HepG2 (cell line): ENCODE data around the gene SH2D6. TPM values are rescaled to one million over a fixed set of nuclear protein-coding genes. Genes with fewer than 3 reads are reported as not detected.

Experiments
- BORCS8-MEF2B ChIP-seq: sonication (generic); formaldehyde crosslinking; IDR thresholded peaks from 2 replicates; pipeline ENCODE4 v1.8.0; 2022; ENCODE audit warnings: mild to moderate bottlenecking, missing genetic modification reagents
- CREB1 ChIP-seq, 2 experiments: fragments of 450-650 bp in 1 of 2; IDR thresholded peaks; 2 replicates each; pipeline ENCODE4 v1.6.1; 2016 to 2017; ENCODE audit warnings: control low read depth in 1 of 2, mild to moderate bottlenecking in 1 of 2, missing compliant biosample characterization in 1 of 2, missing genetic modification characterization in 1 of 2
- RAD51 ChIP-seq: fragments of 450-650 bp; IDR thresholded peaks from 2 replicates; pipeline ENCODE4 v1.6.1; 2016; ENCODE audit warnings: borderline replicate concordance
- TBP ChIP-seq: sonication (generic); formaldehyde crosslinking; IDR thresholded peaks from 2 replicates; pipeline ENCODE4 v1.5.0; 2020; ENCODE audit warnings: missing genetic modification reagents
- ZBTB43 ChIP-seq: sonication (generic); formaldehyde crosslinking; conservative IDR thresholded peaks from 2 replicates; pipeline ENCODE4 v1.4.0; 2020; ENCODE audit warnings: missing genetic modification reagents
- ZFP37 ChIP-seq: sonication (generic); formaldehyde crosslinking; IDR thresholded peaks from 2 replicates; pipeline ENCODE4 v1.4.0; 2020; ENCODE audit warnings: missing genetic modification reagents, borderline replicate concordance
- ZNF101 ChIP-seq: sonication (generic); formaldehyde crosslinking; IDR thresholded peaks from 2 replicates; pipeline ENCODE4 v1.4.0; 2020; ENCODE audit warnings: mild to moderate bottlenecking, low read depth, missing genetic modification reagents, borderline replicate concordance
- ZNF138 ChIP-seq: sonication (generic); formaldehyde crosslinking; IDR thresholded peaks from 2 replicates; pipeline ENCODE4 v1.5.0; 2020; ENCODE audit warnings: mild to moderate bottlenecking, low read depth, missing genetic modification reagents
- ZNF232 ChIP-seq: sonication (generic); formaldehyde crosslinking; IDR thresholded peaks from 2 replicates; pipeline ENCODE4 v1.4.0; 2020; ENCODE audit warnings: missing genetic modification reagents, borderline replicate concordance
- ZNF510 ChIP-seq: sonication (generic); formaldehyde crosslinking; IDR thresholded peaks from 2 replicates; pipeline ENCODE4 v1.4.0; 2020; ENCODE audit warnings: low read depth, mild to moderate bottlenecking, missing genetic modification reagents
- ZNF564 ChIP-seq: sonication (generic); formaldehyde crosslinking; IDR thresholded peaks from 2 replicates; pipeline ENCODE4 v1.8.1; 2023; ENCODE audit warnings: mild to moderate bottlenecking, missing genetic modification reagents
- ZNF737 ChIP-seq: sonication (generic); formaldehyde crosslinking; IDR thresholded peaks from 2 replicates; pipeline ENCODE4 v1.5.0; 2020; ENCODE audit warnings: missing genetic modification reagents, mild to moderate bottlenecking, borderline replicate concordance
- ZNF747 ChIP-seq: sonication (generic); formaldehyde crosslinking; IDR thresholded peaks from 2 replicates; pipeline ENCODE4 v1.8.1; 2023; ENCODE audit warnings: missing genetic modification reagents, mild to moderate bottlenecking, borderline replicate concordance
- ZNF775 ChIP-seq: sonication (generic); formaldehyde crosslinking; IDR thresholded peaks from 2 replicates; pipeline ENCODE4 v1.4.0; 2020; ENCODE audit warnings: missing genetic modification reagents, mild to moderate bottlenecking, moderate library complexity, borderline replicate concordance
- polyA plus RNA-seq, 8 experiments: library from polyadenylated mRNA; depleted of rRNA in 3 of 8; stranded (reverse) in 7 of 8; unstranded in 1 of 8; fragments of >200 nt; fragmentation: Illumina TruSeq in 4 of 8; extraction: Trizol in 4 of 8; gene quantifications; 2 replicates each; pipeline versions ENCODE4 v1.2.1 to v1.2.3, GENCODE V29; 2011 to 2016; ENCODE audit warnings: low read depth in 4 of 8, missing spikeins in 1 of 8, mixed read lengths in 1 of 8; ENCODE audit not compliant: insufficient read depth in 1 of 8
- total RNA-seq, 5 experiments: library from RNA; depleted of rRNA; stranded (reverse); fragments of >200 nt; fragmentation: Illumina TruSeq; extraction: Trizol; gene quantifications; 2 replicates each; pipeline ENCODE4 v1.2.3, GENCODE V29; 2016; ENCODE audit warnings: low read depth in 1 of 5
- TF ChIP-seq, protein P1 (sequence below): sonication (generic); formaldehyde crosslinking; IDR thresholded peaks from 2 replicates; pipeline ENCODE4 v1.5.0; 2020; ENCODE audit warnings: mild to moderate bottlenecking, missing genetic modification reagents
- TF ChIP-seq, protein P2 (sequence below): sonication (generic); formaldehyde crosslinking; IDR thresholded peaks from 2 replicates; pipeline ENCODE4 v1.9.0; 2021; ENCODE audit warnings: missing genetic modification reagents, borderline replicate concordance
- TF ChIP-seq, protein P3 (sequence below): sonication (generic); formaldehyde crosslinking; IDR thresholded peaks from 2 replicates; pipeline ENCODE4; 2020; ENCODE audit warnings: missing genetic modification reagents, mild to moderate bottlenecking, borderline replicate concordance
- TF ChIP-seq, protein P4 (sequence below): sonication (generic); formaldehyde crosslinking; IDR thresholded peaks from 2 replicates; pipeline ENCODE4 v1.4.0; 2020; ENCODE audit warnings: missing genetic modification reagents, low read depth, mild to moderate bottlenecking, borderline replicate concordance

Gene SH2D6
- total and polyA plus RNA-seq, 2 of the 13 experiments (the other 11 are each of a cell fraction or from before 2014, with no cell fraction given): 0.11 to 0.26 TPM

GRCh38 chr2:85468704-85469349, 50.3 kb downstream of the SH2D6 start (continued):
- TF ChIP-seq ZNF101 (CRISPR knock-in tag) (no peak), RAD51 (no peak), TBP (CRISPR knock-in tag) (no peak), ZNF775 (no peak), ZNF510 (no peak), ZNF564 (peak; percentile 77; the same call in 1 of the 2 replicates), ZFP37 (CRISPR knock-in tag) (no peak), BORCS8-MEF2B (CRISPR knock-in tag) (no peak; the same call in 1 of the 2 replicates), ZNF747 (CRISPR knock-in tag) (peak; percentile 73), CREB1 (IDR thresholded peaks at IDR 0.05) (peak; percentile 94), CREB1 (CRISPR knock-in tag; IDR thresholded peaks at IDR 0.05) (peak; percentile 91), ZBTB43 (no peak), ZNF232 (CRISPR knock-in tag) (no peak), ZNF737 (no peak), ZNF138 (CRISPR knock-in tag) (no peak)
- TF ChIP-seq, protein P1, sequence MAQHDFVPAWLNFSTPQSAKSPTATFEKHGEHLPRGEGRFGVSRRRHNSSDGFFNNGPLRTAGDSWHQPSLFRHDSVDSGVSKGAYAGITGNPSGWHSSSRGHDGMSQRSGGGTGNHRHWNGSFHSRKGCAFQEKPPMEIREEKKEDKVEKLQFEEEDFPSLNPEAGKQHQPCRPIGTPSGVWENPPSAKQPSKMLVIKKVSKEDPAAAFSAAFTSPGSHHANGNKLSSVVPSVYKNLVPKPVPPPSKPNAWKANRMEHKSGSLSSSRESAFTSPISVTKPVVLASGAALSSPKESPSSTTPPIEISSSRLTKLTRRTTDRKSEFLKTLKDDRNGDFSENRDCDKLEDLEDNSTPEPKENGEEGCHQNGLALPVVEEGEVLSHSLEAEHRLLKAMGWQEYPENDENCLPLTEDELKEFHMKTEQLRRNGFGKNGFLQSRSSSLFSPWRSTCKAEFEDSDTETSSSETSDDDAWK (CRISPR knock-in tag): no peak
- TF ChIP-seq, protein P2, sequence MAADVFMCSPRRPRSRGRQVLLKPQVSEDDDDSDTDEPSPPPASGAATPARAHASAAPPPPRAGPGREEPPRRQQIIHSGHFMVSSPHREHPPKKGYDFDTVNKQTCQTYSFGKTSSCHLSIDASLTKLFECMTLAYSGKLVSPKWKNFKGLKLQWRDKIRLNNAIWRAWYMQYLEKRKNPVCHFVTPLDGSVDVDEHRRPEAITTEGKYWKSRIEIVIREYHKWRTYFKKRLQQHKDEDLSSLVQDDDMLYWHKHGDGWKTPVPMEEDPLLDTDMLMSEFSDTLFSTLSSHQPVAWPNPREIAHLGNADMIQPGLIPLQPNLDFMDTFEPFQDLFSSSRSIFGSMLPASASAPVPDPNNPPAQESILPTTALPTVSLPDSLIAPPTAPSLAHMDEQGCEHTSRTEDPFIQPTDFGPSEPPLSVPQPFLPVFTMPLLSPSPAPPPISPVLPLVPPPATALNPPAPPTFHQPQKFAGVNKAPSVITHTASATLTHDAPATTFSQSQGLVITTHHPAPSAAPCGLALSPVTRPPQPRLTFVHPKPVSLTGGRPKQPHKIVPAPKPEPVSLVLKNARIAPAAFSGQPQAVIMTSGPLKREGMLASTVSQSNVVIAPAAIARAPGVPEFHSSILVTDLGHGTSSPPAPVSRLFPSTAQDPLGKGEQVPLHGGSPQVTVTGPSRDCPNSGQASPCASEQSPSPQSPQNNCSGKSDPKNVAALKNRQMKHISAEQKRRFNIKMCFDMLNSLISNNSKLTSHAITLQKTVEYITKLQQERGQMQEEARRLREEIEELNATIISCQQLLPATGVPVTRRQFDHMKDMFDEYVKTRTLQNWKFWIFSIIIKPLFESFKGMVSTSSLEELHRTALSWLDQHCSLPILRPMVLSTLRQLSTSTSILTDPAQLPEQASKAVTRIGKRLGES (CRISPR knock-in tag): no peak
- TF ChIP-seq, protein P3, sequence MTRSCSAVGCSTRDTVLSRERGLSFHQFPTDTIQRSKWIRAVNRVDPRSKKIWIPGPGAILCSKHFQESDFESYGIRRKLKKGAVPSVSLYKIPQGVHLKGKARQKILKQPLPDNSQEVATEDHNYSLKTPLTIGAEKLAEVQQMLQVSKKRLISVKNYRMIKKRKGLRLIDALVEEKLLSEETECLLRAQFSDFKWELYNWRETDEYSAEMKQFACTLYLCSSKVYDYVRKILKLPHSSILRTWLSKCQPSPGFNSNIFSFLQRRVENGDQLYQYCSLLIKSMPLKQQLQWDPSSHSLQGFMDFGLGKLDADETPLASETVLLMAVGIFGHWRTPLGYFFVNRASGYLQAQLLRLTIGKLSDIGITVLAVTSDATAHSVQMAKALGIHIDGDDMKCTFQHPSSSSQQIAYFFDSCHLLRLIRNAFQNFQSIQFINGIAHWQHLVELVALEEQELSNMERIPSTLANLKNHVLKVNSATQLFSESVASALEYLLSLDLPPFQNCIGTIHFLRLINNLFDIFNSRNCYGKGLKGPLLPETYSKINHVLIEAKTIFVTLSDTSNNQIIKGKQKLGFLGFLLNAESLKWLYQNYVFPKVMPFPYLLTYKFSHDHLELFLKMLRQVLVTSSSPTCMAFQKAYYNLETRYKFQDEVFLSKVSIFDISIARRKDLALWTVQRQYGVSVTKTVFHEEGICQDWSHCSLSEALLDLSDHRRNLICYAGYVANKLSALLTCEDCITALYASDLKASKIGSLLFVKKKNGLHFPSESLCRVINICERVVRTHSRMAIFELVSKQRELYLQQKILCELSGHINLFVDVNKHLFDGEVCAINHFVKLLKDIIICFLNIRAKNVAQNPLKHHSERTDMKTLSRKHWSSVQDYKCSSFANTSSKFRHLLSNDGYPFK (CRISPR knock-in tag): peak; percentile 61; the same call in 1 of the 2 replicates
- TF ChIP-seq, protein P4, sequence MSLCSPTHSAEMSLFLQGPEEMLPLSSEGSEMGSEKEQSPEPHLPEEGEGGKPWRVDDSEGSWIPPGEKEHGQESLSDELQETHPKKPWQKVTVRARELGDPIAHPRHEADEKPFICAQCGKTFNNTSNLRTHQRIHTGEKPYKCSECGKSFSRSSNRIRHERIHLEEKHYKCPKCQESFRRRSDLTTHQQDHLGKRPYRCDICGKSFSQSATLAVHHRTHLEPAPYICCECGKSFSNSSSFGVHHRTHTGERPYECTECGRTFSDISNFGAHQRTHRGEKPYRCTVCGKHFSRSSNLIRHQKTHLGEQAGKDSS (CRISPR knock-in tag): no peak; the same call in 1 of the 2 replicates
